Measurements from ENCODE around the gene MRPS22.

MRPS22 gene

GRCh38 chr3:139310474-139310933, 33.3 kb upstream of the MRPS22 start:
- intact Hi-C loops (cut with DNase I) = no loop called here
- peak in 1 of 10 donors; percentile 34 for DNase-seq

- no peak for DNase-seq
- intact Hi-C loops (cut with DNase I) = no loop called here
Observed at GRCh38 chr3:139311557-139311956, 32.3 kb upstream of the MRPS22 start.

GRCh38 chr3:139312416-139312815, 31.4 kb upstream of the MRPS22 start:
- intact Hi-C loops (cut with DNase I) = no loop called here
- no peak for DNase-seq

DNA sequence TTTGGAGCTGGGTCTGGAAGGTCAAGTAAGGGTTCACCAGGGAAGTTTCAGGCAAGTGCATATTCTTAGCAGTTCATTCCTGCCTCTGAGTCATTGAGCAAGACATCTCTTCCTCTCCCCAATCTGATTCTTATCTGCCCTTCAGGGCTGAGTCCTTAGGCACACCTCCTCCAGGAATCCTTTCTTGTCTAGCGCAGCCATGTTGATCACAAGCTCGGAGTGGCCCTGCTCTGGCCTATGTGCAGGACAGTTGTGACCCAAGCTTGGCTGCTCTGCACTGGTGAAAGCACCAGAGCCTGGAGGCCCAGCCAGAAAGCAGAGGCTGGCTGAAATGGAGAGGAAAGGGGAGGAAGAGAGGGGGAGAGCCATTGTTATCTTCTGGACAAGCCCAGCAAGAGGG, 30.9 kb upstream of the MRPS22 start:
- DNase-seq = peak in 1 of 10 donors; percentile 10
- intact Hi-C loops (cut with DNase I) = no loop called here

DNA sequence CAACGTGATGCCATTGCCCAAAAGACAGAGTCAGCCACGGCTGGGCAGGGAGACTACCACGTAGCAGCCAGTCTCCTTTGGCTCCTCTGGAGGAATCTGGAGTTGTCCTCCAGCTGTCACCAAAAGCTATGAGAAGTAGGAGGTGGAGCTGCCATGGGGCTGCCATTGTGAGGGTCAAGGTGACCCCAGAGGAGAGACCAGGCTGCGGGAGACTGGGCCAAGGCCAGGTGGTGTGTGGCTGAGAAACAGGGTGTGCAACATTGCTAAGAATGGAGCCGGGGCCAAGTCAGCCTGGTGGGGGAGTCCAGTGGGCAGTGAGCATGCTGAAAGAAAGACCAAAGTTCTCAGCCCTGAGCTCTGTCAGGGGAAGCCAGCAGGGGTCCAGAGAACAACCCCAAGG, 29.9 kb upstream of the MRPS22 start:
- intact Hi-C loops (cut with DNase I) = no loop called here
- peak in 1 of 10 donors; percentile 51 for DNase-seq

- intact Hi-C loops (cut with DNase I) = no loop called here
- DNase-seq = peak in 1 of 10 donors; percentile 30
Observed at GRCh38 chr3:139317215-139317614, 26.6 kb upstream of the MRPS22 start.

DNA sequence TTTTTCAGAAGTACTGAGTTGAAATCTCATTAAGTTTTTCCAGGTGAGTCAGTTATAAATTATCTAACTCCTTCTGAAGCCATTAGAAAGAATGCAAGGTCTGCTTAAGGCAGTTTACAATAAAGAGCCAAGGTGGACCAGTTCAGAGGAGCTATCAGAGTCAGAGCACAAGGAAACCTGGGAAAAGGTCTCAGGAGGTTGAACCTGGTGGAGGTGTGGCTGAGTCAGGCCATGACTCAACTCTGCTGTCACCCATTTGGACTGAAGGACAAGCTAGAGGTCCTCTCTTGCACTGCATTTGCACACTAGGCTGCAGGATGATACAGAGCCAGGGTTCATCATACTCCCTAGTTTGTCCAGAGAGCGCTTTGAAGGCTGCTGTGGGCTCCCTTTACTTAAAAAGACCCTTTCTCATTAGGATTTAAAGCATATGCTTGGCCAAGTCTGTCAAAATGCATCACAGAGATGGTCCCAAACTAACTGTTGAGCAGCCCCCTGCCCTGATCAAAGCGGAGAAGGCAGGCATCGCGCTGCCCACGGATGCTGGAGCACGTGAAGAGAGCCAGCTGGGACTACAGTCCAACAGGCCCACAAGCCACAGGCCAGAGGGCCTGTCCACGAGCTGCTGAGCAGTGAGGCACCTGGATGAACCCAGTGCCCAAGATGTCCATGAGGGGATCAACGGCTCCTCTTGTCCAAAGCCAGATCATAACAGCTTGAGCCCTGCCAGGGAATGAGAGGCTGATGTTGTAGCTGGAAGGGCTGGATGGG, 26.0 kb upstream of the MRPS22 start:
- peak in 1 of 10 donors; percentile 50 for DNase-seq
- intact Hi-C loops (cut with DNase I) = no loop called here

DNA sequence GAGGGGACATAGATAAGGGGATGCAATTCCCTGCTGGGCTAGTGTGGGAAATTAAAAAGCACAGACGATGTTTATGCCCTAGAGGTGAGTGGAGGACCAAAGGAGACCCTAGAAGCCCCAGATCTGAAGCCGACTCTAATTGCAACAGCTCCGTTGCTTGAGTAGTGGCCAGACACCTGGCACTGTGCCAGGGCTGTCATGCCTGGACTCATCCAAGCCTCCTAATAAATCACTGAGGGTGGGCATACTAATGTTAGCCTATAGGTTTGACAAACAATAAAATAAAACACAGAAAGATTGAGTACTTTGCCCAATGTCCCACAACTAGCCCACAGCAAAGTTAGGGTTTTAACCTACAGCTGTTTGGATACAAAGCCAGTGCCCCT, 25.4 kb upstream of the MRPS22 start:
- intact Hi-C loops (cut with DNase I) = no loop called here
- DNase-seq = peak in 1 of 10 donors; percentile 80

DNA sequence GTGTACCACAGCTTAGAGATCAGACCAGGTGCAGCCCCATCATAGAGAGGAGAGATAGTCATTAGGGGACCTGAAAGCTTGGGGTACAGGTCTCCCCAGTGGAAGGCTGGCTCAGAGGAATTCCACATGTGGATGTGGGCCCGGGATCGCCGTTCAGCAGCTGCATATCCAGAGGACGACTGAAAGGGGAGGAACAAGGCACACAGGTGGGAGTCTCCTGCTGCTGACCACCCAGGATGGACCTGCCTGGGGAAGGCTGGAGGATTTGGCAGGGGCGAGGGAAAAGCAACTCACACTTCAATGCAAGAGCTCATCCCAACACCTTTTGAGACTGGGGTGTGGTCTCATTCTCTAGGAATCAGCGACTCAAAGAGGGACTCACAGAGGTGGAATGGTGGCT, 25.0 kb upstream of the MRPS22 start:
- peak in 1 of 10 donors; percentile 49 for DNase-seq
- intact Hi-C loops (cut with DNase I) = no loop called here

GRCh38 chr3:139319428-139320402, 24.1 kb upstream of the MRPS22 start:
- intact Hi-C loops (cut with DNase I) = no loop called here
- peak in 1 of 10 donors; percentile 63 for DNase-seq

GRCh38 chr3:139320551-139321309, 23.1 kb upstream of the MRPS22 start:
- peak in 1 of 10 donors; percentile 22 for DNase-seq
- intact Hi-C loops (cut with DNase I) = no loop called here

DNA sequence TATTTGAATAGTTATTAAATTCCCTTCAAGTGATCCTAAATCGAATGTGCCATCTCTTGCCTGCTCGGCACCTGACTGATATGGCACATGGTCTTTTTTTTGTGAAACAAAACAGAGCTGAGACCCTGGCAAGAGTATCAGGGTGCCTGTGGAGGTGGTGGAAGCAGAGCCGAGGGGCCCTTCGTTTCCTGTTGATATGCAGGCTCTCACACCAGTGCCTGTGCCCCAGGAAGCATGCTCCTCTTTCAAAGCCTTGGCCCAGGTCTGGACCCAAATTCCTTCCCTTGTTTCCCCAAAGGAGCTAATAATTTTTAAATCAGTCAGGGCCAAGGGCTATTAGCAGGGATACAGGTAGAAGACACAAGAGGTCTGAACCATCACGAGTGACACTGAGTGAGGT, 21.5 kb upstream of the MRPS22 start:
- DNase-seq = peak in 1 of 10 donors; percentile 45
- intact Hi-C loops (cut with DNase I) = no loop called here

GRCh38 chr3:139323146-139323545, 20.7 kb upstream of the MRPS22 start:
- DNase-seq = peak in 1 of 10 donors; percentile 53
- intact Hi-C loops (cut with DNase I) = no loop called here

- intact Hi-C loops (cut with DNase I) = no loop called here
- DNase-seq = no peak
Observed at GRCh38 chr3:139324456-139324855, 19.4 kb upstream of the MRPS22 start.

DNA sequence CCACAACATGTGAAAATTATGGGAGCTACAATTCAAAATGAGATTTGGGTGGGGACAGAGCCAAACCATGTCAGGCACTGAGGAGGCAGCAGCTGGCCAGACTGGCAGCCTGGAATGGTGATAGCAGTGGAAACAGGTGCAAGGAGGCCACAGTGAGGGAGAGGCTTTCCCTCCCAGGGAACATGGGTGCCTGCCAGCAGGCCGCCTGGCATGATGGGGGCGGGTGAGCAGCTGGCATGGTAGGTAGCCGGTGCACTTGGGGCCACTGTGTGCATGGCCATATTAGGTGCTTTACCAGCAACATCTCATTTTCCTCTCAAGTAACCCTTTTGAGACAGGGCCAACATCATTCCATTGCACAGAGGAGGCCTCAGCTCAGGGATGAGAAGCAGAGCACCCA, 18.3 kb upstream of the MRPS22 start:
- peak in 1 of 10 donors; percentile 69 for DNase-seq
- intact Hi-C loops (cut with DNase I) = no loop called here

- intact Hi-C loops (cut with DNase I) = no loop called here
- DNase-seq = no peak
Observed at GRCh38 chr3:139326131-139326530, 17.7 kb upstream of the MRPS22 start.

- intact Hi-C loops (cut with DNase I) = no loop called here
- DNase-seq = no peak
Observed at GRCh38 chr3:139326707-139327106, 17.1 kb upstream of the MRPS22 start.

GRCh38 chr3:139327231-139327630, 16.6 kb upstream of the MRPS22 start:
- intact Hi-C loops (cut with DNase I) = no loop called here

DNA sequence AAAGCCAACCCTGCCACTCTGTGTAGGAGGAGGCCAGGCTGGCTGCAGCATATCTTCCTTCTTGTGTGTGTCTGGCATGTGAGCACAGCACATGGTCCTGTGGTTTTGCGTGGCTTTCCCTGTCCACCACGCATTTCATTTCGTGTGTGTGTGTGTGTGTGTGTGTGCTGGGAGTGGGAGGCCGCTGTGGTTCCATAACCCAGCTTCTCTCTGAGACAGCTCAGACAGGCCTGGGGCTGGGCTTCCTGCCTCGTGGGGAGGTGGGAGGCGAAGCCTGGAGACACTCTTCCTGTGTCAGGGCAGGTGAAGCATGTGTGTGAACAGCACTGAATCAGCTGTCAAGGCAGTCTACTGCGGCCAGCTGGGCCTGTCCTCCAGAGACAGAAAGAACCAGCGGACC, 16.0 kb upstream of the MRPS22 start:
- no peak for DNase-seq
- intact Hi-C loops (cut with DNase I) = loop anchor here (2.0 kb wide), 2 partner anchors 215 to 393 kb away; no protein-coding TSS in a partner anchor

More at GRCh38 chr3:139327231-139327630, 16.6 kb upstream of the MRPS22 start:
- no peak for DNase-seq

- intact Hi-C loops (cut with DNase I) = loop anchor here (2.0 kb wide), 2 partner anchors 216 to 394 kb away; no protein-coding TSS in a partner anchor
- DNase-seq = no peak
Observed at GRCh38 chr3:139328356-139328755, 15.5 kb upstream of the MRPS22 start.
